ENCODE results near the gene XPC. TPM values are rescaled to one million over a fixed set of nuclear protein-coding genes. Genes with fewer than 3 reads are reported as not detected.

Gene XPC
- total and polyA plus RNA-seq, 2 donors from 2014 or later: 15.9 to 44.4 TPM

DNA sequence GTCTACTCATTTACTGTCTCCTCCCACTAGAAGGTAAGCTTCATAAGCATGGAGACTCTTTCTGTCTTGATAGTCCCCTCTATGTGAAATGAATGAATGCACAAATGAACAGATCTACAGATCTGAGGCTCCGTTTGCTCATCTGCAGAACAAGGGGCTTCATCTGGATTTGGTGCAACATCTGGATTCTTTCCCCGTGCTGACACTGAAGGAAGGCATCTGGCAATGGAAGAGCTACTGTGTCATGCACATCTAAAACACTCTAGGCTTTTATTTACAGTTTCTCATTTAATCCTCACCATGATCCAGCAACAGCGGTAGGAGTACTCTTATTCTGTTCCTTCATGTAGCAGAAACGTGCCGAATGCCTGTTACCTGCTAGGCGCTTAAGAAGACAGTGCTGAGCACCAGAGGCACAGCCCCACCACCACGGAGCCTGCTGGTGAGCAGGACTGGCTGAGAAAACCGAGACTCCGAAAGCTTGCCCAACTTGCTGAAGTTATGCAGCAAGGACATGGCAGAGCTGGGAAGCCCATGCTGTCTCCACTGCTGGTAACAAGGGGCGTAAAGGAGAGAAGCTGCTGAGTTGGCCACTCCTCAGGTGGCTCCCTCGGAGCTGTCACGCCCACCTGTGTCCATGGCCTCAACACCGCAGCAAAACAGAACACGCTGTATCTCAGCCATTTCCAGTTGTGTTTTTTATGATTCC lies 31.3 kb upstream of the XPC start:
- intact Hi-C loops (cut with DNase I): no loop called here
- Histone ChIP-seq H3K4me3 (ENCODE audit: low read length in 3 of 3) (no peak overlapping the region), H3K9me3 (ENCODE audit: control insufficient read depth in 2 of 3, insufficient read depth in 1 of 3, low read length in 3 of 3) (no peaks in the 10 kb centered on the region), H3K27ac (ENCODE audit: low read depth in 2 of 2, low read length in 2 of 2) (no peak overlapping the region), H3K9ac (ENCODE audit: low read length in 3 of 3) (no peak overlapping the region), H3K4me1 (ENCODE audit: control insufficient read depth in 2 of 3, insufficient read depth in 2 of 3, low read depth in 1 of 3, low read length in 3 of 3) (peaks cover under 1 to 12% (median 3%) of the 10 kb centered on the region in 3 donors), H3K27me3 (ENCODE audit: control insufficient read depth, insufficient read depth, low read length) (no peaks in the 10 kb centered on the region), H3K36me3 (ENCODE audit: control insufficient read depth in 2 of 3, insufficient read depth in 3 of 3, low read length in 3 of 3) (no peaks in the 10 kb centered on the region)
- TF ChIP-seq, protein P1, sequence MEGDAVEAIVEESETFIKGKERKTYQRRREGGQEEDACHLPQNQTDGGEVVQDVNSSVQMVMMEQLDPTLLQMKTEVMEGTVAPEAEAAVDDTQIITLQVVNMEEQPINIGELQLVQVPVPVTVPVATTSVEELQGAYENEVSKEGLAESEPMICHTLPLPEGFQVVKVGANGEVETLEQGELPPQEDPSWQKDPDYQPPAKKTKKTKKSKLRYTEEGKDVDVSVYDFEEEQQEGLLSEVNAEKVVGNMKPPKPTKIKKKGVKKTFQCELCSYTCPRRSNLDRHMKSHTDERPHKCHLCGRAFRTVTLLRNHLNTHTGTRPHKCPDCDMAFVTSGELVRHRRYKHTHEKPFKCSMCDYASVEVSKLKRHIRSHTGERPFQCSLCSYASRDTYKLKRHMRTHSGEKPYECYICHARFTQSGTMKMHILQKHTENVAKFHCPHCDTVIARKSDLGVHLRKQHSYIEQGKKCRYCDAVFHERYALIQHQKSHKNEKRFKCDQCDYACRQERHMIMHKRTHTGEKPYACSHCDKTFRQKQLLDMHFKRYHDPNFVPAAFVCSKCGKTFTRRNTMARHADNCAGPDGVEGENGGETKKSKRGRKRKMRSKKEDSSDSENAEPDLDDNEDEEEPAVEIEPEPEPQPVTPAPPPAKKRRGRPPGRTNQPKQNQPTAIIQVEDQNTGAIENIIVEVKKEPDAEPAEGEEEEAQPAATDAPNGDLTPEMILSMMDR (IDR thresholded peaks at IDR 0.05; ENCODE audit: borderline replicate concordance, extremely low read depth, insufficient read depth): no peak
- no peak for FAIRE-seq
- DNase-seq: peak in 2 of 5 donors; percentile 51 to 80

DNA sequence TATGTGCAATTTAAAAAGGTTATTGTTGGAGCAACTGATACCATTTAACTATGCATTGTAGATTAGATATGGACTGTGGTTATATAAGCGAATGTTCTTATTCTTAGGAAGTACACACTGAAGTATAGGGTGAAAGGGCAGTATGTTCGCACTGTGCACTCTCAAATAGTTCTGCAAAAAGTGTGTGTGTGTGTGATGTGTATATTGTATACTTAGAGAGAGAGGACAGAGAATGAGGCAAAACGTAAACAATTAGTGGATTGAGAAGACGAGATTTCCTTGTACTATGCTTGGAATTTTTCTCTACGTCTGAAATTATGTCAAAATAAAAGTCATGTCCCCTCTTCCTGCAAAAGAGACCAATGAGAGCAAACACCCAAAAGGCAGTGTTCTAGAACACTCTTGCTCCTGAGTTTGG lies 30.6 kb upstream of the XPC start:
- no peak overlapping the region for H3K27ac ChIP-seq (ENCODE audit: low read depth in 2 of 2, low read length in 2 of 2)
- no peak overlapping the region for H3K9ac ChIP-seq (ENCODE audit: low read length in 3 of 3)
- no peaks in the 10 kb centered on the region for H3K36me3 ChIP-seq (ENCODE audit: control insufficient read depth in 2 of 3, insufficient read depth in 3 of 3, low read length in 3 of 3)
- peaks cover 6 to 13% (median 9%) of the 10 kb centered on the region in 3 donors for H3K4me1 ChIP-seq (ENCODE audit: control insufficient read depth in 2 of 3, insufficient read depth in 2 of 3, low read depth in 1 of 3, low read length in 3 of 3)
- H3K4me3 ChIP-seq (ENCODE audit: low read length in 3 of 3): no peak overlapping the region
- FAIRE-seq (no peak), DNase-seq (peak in 2 of 5 donors; percentile 29 to 54)
- no peaks in the 10 kb centered on the region for H3K9me3 ChIP-seq (ENCODE audit: control insufficient read depth in 2 of 3, insufficient read depth in 1 of 3, low read length in 3 of 3)
- intact Hi-C loops (cut with DNase I): no loop called here
- no peaks in the 10 kb centered on the region for H3K27me3 ChIP-seq (ENCODE audit: control insufficient read depth, insufficient read depth, low read length)
- TF ChIP-seq, protein P1 (IDR thresholded peaks at IDR 0.05; ENCODE audit: borderline replicate concordance, extremely low read depth, insufficient read depth): no peak

DNA sequence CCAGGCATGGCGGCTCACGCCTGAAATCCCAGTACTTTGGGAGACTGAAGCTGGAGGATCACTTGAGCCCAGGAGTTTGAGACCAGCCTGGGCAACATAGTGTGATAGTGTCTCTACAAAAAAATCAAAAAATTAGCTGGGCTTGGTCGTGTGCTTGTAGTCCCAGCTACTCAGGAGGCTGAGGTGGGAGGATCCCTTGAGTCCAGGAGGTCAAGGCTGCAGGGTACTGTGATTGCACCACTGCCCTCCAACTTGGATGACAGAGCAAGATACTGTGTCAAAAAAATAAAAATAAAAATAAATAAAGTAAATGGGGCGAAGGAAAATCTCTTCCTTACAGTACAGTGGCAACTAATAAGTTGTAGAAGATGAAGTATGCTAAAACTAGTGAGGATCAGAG lies 29.8 kb upstream of the XPC start:
- no peaks in the 10 kb centered on the region for H3K9me3 ChIP-seq (ENCODE audit: control insufficient read depth in 2 of 3, insufficient read depth in 1 of 3, low read length in 3 of 3)
- H3K27me3 ChIP-seq (ENCODE audit: control insufficient read depth, insufficient read depth, low read length): no peaks in the 10 kb centered on the region
- TF ChIP-seq, protein P1 (IDR thresholded peaks at IDR 0.05; ENCODE audit: borderline replicate concordance, extremely low read depth, insufficient read depth): no peak
- no peak overlapping the region for H3K9ac ChIP-seq (ENCODE audit: low read length in 3 of 3)
- H3K27ac ChIP-seq (ENCODE audit: low read depth in 2 of 2, low read length in 2 of 2): no peak overlapping the region
- H3K4me3 ChIP-seq (ENCODE audit: low read length in 3 of 3): no peak overlapping the region
- FAIRE-seq: no peak
- no peaks in the 10 kb centered on the region for H3K36me3 ChIP-seq (ENCODE audit: control insufficient read depth in 2 of 3, insufficient read depth in 3 of 3, low read length in 3 of 3)
- intact Hi-C loops (cut with DNase I): no loop called here
- H3K4me1 ChIP-seq (ENCODE audit: control insufficient read depth in 2 of 3, insufficient read depth in 2 of 3, low read depth in 1 of 3, low read length in 3 of 3): peaks cover 13 to 18% (median 17%) of the 10 kb centered on the region in 3 donors
- no peak for DNase-seq
